Measurements from ENCODE around the gene MGAT3. TPM values are rescaled to one million over a fixed set of nuclear protein-coding genes. Genes with fewer than 3 reads are reported as not detected.

Gene MGAT3
- total and polyA plus RNA-seq, 2 of the 13 experiments (the other 11 are each of a cell fraction or from before 2014, with no cell fraction given), result 0.11 to 0.15 TPM

DNA sequence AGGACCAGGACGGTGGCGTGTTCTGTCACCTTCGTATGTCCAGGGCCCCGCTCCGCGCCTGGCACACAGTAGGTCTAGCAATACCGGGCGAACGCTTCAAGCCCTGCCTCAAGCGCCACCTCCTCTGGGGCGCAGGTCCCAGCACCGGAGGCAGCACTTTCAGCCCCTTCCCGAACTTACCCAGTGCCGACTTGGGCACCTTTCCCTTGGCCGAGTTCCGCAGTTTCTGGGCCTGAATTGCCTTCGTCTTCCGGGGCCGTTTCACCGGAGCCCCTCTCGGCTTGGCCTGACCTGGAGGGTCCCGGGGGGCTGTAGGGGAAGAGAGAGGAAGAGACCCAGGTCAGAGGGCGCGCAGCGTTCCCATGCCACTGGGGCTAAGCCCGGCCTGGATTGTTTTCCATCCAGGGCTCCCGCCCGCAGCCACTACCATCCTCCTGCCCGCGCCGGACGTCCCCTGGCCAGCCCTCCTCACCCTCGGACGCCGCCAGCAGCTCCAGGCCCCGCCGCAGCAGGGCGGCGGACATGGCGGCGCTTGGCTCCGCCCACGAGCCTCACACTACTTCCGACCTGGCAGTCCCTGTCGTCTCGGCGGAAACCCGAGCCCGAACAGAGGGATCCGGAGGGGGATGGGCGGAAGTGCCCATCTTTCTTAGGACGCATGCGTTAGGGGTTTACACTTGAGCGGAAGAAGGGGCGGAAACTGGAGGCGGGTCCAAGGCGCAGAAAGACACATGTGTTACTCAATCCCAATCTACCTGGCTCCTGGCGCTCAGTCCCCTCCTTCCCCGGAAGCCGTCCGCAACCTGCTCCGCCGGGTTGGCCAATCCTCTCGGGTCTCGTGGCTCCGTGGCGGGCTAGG lies 75.6 kb downstream of the MGAT3 start, which contains the start of gene RPS19BP1 (continued):
- TF ChIP-seq SOX6 (IDR thresholded peaks at IDR 0.05) (no peak), SOX6 (CRISPR knock-in tag; IDR thresholded peaks at IDR 0.05) (peak; percentile 28; the same call in 1 of the 2 replicates), FOSL2 (CRISPR knock-in tag; IDR thresholded peaks at IDR 0.05) (peak; percentile 23; the same call in 1 of the 2 replicates), RFX1 (IDR thresholded peaks at IDR 0.05) (no peak), ZNF577 (CRISPR knock-in tag; IDR thresholded peaks at IDR 0.05; ENCODE audit: borderline replicate concordance, low read depth) (no peak), HMG20A (CRISPR knock-in tag; IDR thresholded peaks at IDR 0.05; ENCODE audit: borderline replicate concordance) (no peak), YEATS2 (CRISPR knock-in tag; IDR thresholded peaks at IDR 0.05; ENCODE audit: borderline replicate concordance) (peak; percentile 80; the same call in 1 of the 2 replicates), MAFG (CRISPR knock-in tag; IDR thresholded peaks at IDR 0.05) (peak; percentile 44; the same call in 1 of the 2 replicates), JUNB (CRISPR knock-in tag; IDR thresholded peaks at IDR 0.05; ENCODE audit: borderline replicate concordance) (no peak), MED1 (CRISPR knock-in tag; IDR thresholded peaks at IDR 0.05) (peak; percentile 54; the same call in 1 of the 2 replicates), ISL2 (CRISPR knock-in tag; IDR thresholded peaks at IDR 0.05) (0 out of 2 replicates have a peak, but pooled peaks have one; percentile 48), HCFC1 (IDR thresholded peaks at IDR 0.05; ENCODE audit: low read depth, low read length) (peak; percentile 50; the same call in 1 of the 2 replicates), PITX1 (CRISPR knock-in tag; IDR thresholded peaks at IDR 0.05) (0 out of 2 replicates have a peak, but pooled peaks have one; percentile 29), SMAD3 (CRISPR knock-in tag; IDR thresholded peaks at IDR 0.05) (peak; percentile 61), ZBTB7B (CRISPR knock-in tag; IDR thresholded peaks at IDR 0.05) (no peak)
- TF ChIP-seq, protein P1, sequence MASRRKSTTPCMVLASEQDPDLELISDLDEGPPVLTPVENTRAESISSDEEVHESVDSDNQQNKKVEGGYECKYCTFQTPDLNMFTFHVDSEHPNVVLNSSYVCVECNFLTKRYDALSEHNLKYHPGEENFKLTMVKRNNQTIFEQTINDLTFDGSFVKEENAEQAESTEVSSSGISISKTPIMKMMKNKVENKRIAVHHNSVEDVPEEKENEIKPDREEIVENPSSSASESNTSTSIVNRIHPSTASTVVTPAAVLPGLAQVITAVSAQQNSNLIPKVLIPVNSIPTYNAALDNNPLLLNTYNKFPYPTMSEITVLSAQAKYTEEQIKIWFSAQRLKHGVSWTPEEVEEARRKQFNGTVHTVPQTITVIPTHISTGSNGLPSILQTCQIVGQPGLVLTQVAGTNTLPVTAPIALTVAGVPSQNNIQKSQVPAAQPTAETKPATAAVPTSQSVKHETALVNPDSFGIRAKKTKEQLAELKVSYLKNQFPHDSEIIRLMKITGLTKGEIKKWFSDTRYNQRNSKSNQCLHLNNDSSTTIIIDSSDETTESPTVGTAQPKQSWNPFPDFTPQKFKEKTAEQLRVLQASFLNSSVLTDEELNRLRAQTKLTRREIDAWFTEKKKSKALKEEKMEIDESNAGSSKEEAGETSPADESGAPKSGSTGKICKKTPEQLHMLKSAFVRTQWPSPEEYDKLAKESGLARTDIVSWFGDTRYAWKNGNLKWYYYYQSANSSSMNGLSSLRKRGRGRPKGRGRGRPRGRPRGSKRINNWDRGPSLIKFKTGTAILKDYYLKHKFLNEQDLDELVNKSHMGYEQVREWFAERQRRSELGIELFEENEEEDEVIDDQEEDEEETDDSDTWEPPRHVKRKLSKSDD (CRISPR knock-in tag; IDR thresholded peaks at IDR 0.05; ENCODE audit: low read depth), result peak; percentile 63; the same call in 1 of the 2 replicates
- TF ChIP-seq, protein P2, sequence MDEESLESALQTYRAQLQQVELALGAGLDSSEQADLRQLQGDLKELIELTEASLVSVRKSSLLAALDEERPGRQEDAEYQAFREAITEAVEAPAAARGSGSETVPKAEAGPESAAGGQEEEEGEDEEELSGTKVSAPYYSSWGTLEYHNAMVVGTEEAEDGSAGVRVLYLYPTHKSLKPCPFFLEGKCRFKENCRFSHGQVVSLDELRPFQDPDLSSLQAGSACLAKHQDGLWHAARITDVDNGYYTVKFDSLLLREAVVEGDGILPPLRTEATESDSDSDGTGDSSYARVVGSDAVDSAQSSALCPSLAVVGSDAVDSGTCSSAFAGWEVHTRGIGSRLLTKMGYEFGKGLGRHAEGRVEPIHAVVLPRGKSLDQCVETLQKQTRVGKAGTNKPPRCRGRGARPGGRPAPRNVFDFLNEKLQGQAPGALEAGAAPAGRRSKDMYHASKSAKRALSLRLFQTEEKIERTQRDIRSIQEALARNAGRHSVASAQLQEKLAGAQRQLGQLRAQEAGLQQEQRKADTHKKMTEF (CRISPR knock-in tag; IDR thresholded peaks at IDR 0.05), result peak; percentile 85; the same call in 1 of the 2 replicates
- TF ChIP-seq, protein P3, sequence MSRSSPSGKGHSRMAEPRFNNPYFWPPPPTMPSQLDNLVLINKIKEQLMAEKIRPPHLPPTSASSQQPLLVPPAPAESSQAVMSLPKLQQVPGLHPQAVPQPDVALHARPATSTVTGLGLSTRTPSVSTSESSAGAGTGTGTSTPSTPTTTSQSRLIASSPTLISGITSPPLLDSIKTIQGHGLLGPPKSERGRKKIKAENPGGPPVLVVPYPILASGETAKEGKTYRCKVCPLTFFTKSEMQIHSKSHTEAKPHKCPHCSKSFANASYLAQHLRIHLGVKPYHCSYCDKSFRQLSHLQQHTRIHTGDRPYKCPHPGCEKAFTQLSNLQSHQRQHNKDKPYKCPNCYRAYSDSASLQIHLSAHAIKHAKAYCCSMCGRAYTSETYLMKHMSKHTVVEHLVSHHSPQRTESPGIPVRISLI (CRISPR knock-in tag; IDR thresholded peaks at IDR 0.05; ENCODE audit: borderline replicate concordance), result 0 out of 2 replicates have a peak, but pooled peaks have one; percentile 12
- TF ChIP-seq, protein P4, sequence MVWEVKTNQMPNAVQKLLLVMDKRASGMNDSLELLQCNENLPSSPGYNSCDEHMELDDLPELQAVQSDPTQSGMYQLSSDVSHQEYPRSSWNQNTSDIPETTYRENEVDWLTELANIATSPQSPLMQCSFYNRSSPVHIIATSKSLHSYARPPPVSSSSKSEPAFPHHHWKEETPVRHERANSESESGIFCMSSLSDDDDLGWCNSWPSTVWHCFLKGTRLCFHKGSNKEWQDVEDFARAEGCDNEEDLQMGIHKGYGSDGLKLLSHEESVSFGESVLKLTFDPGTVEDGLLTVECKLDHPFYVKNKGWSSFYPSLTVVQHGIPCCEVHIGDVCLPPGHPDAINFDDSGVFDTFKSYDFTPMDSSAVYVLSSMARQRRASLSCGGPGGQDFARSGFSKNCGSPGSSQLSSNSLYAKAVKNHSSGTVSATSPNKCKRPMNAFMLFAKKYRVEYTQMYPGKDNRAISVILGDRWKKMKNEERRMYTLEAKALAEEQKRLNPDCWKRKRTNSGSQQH (CRISPR knock-in tag; IDR thresholded peaks at IDR 0.05; ENCODE audit: low read depth), result no peak
- TF ChIP-seq, protein P5, sequence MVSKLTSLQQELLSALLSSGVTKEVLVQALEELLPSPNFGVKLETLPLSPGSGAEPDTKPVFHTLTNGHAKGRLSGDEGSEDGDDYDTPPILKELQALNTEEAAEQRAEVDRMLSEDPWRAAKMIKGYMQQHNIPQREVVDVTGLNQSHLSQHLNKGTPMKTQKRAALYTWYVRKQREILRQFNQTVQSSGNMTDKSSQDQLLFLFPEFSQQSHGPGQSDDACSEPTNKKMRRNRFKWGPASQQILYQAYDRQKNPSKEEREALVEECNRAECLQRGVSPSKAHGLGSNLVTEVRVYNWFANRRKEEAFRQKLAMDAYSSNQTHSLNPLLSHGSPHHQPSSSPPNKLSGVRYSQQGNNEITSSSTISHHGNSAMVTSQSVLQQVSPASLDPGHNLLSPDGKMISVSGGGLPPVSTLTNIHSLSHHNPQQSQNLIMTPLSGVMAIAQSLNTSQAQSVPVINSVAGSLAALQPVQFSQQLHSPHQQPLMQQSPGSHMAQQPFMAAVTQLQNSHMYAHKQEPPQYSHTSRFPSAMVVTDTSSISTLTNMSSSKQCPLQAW (CRISPR knock-in tag; IDR thresholded peaks at IDR 0.05), result peak; percentile 75
